ENCODE results near the gene ANKRD7.
"Not testable (repeated sequence)": the region's sequence is repeated elsewhere in the genome, so short reads cannot be mapped to it uniquely, and the experiment has no call there.

ANKRD7 gene

DNA sequence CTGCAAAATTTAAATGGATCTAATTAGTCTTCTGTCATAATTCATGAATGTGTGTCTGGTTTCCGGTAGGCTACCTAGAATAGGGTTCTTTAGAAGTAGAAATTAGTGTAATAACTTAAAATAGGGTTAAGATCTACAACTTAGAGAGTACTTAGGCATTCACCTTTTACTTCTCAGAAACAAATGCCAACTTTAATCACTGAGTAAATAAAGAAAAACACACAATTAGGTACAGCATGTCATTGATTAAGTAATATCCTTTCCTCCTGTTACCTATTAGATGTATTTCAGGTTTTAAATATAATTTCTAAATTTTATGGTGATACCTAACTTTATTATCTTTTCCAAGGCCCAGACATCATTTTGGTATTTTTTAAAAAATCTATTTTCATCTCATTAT is 9.3 kb downstream of the ANKRD7 start:
- DNase-seq (ENCODE audit: low read depth): no peak

DNA sequence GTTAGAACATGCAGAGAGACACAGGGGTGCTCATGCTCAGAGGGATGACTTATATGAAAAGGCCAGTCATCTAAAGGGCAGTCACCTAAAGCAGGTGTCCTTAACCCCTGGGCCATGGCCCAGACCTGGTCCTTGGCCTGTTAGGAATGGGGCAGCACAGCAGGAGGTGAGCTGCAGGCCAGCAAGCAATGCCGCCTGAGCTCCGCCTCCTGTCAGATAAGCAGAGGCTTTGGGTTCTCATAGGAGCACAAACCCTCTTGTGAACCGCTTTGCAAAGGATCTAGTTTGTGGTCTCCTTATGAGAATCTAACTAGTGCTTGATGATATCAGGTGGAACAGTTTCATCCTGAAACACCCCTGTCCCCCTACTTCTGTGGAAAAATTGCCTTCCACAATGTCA is 14.5 kb downstream of the ANKRD7 start:
- no peak for DNase-seq (ENCODE audit: low read depth)

DNA sequence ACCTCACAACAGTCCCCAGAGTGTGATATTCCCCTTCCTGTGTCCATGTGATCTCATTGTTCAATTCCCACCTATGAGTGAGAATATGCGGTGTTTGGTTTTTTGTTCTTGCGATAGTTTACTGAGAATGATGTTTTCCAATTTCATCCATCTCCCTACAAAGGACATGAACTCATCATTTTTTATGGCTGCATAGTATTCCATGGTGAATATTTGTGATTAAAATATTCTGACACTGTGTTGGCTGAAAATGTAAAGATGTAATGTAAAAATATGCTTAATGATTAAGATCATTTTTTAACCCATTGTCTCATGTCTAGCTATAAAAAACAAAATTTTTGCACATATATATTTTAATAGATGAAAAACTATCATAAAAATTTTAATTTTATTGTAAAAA is 15.8 kb downstream of the ANKRD7 start:
- not testable (repeated sequence) for DNase-seq (ENCODE audit: low read depth)

DNA sequence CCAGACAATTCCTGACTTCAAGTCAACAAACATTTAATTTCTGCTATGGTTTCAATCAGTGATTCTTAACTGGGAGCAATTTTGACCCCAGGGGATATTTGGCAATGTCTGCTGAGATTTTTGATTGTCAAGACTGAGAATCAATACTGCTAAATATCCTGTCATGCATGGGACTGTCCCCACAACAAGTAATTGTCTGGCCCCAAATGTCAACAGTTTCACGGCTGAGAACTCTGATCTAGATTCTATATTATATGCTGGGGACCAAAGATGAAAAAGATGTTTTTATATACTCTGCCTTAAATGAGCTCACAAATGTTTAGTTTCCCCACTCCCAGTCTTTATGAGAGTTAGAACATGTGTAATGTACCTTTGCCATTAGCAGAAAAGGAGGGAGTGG is 19.2 kb downstream of the ANKRD7 start:
- no peak for DNase-seq (ENCODE audit: low read depth)

DNA sequence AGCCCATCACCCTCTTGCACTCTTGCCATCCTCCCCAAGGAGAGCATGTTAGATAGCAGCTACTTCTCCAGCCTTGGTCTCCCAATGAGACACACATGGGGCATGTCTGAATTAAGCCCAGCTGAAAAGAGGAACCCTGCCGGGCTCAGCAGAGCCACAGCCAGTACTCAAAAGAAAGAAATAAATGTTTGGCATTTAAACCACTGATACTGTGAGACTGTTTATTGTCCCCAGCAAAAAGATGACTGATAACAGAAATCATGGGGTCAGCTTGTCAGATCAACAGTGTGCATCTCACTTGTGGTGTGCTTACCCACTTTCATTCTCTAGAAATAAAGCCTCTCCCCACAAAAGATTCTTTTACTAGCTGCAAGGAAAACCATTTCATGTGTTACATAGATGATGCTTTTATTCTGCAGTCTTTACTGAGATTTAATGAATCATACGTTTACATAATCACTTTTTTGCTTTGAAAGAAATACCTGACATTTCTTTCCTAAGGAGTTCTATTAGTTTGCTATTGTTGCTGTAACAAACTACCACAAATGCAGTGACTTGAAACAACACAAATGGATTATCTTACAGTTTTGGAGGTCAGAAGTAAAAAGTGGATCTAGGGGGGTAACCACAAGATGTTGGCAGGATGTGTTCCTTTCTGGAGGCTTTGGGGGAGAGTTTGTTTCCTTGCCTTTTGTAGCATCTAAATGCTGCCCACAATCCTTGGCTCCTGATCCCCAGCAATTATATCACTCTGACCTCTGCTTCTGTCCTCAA is 20.9 kb downstream of the ANKRD7 start:
- DNase-seq (ENCODE audit: low read depth): no peak

DNA sequence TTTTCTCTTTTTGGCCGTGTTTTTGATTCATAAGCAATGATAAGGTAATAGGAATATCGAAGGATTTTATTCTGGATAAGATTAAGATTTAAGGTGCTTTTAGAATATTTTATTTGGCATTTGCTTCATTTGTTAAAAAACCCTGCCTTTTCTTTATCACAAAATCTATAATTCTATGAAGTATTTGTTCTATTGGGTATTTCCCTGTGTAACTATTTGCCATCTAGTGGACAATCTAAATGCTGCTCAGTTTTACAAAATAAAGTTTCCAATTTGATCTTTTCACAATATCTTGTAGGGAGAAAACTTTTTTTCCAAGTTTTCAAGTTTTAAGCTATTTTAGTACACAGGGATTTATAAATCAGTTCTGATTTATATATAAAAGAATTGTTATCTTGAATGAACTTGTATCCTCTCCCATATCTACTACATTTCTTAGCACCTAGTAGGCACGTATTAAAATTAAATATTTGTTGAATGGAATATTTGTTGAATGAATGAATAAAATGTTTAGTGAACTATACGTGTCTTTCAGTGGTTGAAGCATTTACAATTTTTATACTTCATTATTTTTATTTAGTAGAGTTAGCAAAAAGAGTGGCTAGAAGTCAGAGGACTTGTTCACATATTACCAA is 26.5 kb downstream of the ANKRD7 start:
- DNase-seq (ENCODE audit: low read depth): no peak

DNA sequence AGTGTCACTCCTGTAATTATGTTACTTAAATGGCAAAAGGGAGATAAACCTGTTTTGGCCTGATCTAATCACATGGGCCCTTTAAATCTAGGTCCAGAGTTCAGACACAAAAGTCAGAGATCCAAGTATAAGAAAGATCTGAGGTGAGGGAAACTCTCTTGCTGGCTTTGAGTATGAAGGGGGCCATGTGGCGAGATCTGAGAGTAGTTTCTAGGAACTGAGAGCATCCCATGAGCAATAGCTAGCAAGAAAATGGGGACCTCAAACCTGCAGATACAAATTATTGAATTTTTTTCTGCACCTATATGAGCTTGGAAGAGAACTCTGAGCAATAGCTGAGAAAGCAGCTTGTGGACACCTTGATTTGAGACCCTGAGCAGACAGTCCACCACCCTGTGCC is 27.6 kb downstream of the ANKRD7 start:
- no peak for DNase-seq (ENCODE audit: low read depth)

DNA sequence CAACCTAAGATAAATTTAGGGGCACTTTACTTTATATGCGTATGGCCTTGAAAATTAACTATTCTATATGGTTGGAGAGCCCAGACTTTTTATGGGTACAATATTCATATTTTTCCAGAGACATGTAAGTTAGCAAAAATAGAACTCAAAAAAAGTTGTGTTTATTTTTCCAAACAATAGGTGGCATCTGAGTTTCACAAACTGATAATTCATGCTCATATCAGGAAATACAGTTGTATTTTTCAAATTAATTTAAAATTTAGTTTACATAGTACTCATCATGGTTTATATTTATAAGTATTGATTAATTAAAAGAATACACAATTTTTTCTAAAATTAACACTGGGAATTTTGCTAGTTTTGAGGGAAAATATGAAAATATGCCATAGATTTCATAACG is 34.6 kb downstream of the ANKRD7 start:
- no peak for DNase-seq (ENCODE audit: low read depth)

DNA sequence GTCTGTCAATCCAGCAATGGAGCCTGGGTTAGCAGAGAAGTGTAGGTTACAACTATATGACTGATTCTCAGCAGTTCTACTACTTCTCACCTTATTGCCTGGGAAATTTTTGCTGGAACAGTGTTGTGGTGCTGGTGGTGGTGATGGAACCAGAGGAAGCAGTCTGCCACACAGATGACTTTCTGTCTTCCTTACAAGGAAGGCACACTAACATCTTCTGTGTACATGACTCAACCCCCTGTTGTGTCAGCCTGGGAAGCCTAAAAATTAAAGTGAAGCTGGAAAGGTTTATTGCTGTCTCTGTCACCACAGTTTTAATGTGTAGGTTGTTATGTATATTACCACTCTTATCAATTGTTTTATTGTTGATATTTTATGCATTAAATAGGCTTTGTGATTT is 40.3 kb downstream of the ANKRD7 start:
- DNase-seq (ENCODE audit: low read depth): no peak

DNA sequence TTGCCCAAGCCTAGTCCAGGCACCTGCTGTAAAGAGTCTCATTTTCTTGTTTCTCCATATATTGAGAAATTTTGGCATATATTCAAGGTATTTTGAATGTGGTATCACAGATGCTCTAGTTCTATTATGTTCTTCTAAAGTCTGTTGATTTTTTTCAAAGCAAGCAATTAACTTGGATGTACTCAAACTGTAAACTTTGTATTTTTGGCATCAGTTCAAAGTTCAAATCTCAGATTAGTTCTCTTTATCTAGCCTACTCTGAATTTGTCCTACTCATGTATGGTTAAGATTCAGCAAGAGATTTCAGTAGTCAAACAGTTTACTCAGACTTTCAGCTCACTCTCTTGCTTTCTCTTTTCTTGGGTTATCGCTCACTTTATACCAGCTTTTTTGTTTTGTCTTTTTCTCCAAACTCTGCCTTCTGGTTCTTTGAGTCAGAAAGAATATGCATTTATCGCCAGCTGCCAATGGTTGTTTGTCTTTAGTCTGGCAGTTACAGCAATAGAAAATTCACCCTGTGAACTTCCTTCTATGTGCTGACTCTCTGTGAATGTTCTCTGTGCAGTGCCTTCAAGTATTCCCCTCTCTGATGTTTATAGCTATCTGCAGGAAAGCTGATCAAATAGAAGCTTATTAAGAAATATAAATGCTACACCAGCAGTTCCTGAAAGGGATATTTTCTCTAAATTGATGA is 56.0 kb downstream of the ANKRD7 start:
- DNase-seq (ENCODE audit: low read depth): no peak

DNA sequence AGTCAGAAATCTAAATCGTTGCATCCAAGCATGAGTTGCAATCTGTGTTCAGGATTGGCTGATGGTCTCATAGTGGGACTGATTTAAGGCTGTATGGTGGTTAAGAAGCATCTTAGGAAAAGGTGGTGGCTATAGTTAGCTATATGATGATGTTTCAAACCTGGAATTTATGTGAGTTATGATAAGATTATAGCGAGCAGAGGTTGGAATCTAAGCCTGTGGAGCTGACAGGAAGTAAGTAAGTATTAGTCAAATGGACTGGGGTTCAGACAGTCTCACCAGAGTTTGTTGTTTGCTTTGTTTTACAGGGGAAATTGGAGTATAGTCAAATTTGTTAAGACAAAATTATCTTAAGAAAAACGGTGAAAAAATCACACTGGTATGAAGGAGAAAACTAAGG is 56.7 kb downstream of the ANKRD7 start:
- DNase-seq (ENCODE audit: low read depth): no peak

DNA sequence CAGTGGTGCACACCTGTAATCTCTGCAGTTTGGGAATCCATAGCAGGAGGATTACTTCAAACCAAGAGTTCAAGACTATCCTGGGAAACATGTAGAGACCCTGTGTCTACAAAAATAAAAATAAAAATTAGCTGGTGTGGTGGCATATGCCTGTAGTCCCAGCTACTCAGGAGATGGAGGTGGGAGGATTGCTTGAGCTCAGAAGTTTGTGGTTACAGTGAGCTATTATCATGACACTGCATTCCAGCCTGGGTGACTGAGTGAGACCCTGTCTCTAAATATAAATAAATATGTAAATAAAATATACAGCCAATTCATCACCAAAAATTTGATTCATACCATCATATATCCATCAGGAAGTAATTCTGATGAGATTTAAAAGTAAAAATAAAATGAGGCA is 60.9 kb downstream of the ANKRD7 start:
- no peak for DNase-seq (ENCODE audit: low read depth)

DNA sequence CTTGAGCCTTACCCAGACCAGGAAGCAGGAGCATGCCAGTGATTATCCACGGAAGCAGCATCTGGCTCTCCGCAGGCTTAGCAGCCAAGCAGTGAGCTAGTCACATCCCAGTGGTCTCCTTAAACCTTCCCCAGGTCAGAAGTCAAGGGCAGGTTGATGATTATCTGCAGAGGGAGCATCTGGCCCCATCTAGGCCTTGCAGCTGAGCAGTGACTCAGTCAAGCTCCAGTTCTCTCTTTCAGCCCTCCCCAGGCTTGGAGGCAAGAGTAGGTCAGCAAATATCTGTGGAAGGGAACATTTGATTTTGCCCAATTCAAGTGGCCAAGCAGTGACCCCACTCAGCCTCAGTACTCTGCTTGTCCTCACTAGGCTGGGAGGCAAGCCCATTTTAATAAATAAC is 61.6 kb downstream of the ANKRD7 start:
- DNase-seq (ENCODE audit: low read depth): no peak

DNA sequence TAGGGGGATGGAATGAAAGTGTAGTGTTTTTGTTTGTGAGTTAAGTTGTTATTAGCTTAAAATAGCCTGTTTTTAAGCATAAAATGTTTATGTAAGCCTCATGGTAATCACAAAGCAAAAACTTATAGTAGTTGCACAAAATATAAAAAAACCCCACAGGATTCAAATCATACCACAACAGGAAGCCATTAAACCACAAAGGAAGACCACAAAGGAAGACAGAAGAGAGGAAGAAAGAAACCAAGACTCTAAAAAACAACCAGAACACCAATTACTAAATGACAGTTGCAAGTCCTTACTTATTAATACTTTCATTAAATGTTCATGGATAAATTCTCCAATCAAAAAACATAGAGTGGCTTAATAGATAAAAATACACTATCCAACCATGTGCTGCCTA is 63.6 kb downstream of the ANKRD7 start:
- no peak for DNase-seq (ENCODE audit: low read depth)

DNA sequence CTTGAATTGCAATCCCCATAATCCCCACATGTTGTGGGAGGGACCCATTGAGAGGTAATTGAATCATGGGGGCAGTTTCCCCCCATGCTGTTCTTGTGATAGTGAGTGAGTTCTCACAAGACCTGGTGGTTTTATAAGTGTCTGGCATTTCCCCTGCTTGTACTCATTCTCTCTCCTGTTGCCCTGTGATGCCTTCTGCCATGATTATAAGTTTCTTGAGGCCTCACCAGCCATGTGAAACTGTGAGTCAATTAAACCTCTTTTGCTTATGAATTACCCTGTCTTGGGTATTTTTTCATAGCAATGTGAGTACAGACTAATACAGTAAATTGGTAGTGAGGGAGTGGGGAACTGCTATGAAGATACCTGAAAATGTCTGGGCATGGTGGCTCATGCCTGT is 65.0 kb downstream of the ANKRD7 start:
- no peak for DNase-seq (ENCODE audit: low read depth)

Data from GM04503 (cell line).